Muscle layer of colon (tissue), 2 donors: ENCODE measurements around the gene MRGPRE.

Experiments used
- H3K27ac ChIP-seq: one replicate; pipeline ENCODE4 v1.7.0; 2013; ENCODE audit warnings: low read depth, mild to moderate bottlenecking, low read length, moderate library complexity
- H3K27me3 ChIP-seq, 2 donors: one replicate each; pipeline ENCODE4 v1.7.0; 2013; ENCODE audit warnings: low read length in 2 of 2, mild to moderate bottlenecking in 2 of 2; ENCODE audit not compliant: insufficient read depth in 2 of 2, control insufficient read depth in 1 of 2
- H3K36me3 ChIP-seq: one replicate; pipeline ENCODE4 v1.7.0; 2013; ENCODE audit warnings: mild to moderate bottlenecking, low read length; ENCODE audit not compliant: insufficient read depth
- H3K4me1 ChIP-seq: one replicate; pipeline ENCODE4 v1.7.0; 2013; ENCODE audit warnings: mild to moderate bottlenecking, low read length; ENCODE audit not compliant: insufficient read depth
- H3K4me3 ChIP-seq, 2 donors: one replicate each; pipeline ENCODE4 v1.7.0; 2013; ENCODE audit warnings: low read length in 2 of 2, low read depth in 1 of 2, mild to moderate bottlenecking in 1 of 2, moderate library complexity in 1 of 2
- H3K9ac ChIP-seq: one replicate; pipeline ENCODE4 v1.7.0; 2013; ENCODE audit warnings: low read length
- H3K9me3 ChIP-seq: one replicate; pipeline ENCODE4 v1.7.0; 2013; ENCODE audit warnings: mild to moderate bottlenecking, low read length
- donor health status: abdominal sarcoma.
- donor health status: Adenocarcinoma of cecum.

MRGPRE gene

GRCh38 chr11:3197878-3198528, 34.2 kb downstream of the MRGPRE start:
- Histone ChIP-seq H3K4me3 (no peak overlapping the region), H3K36me3 (no peaks in the 10 kb centered on the region), H3K27me3 (peaks cover 4 to 37% of the 10 kb centered on the region in 2 donors), H3K4me1 (no peaks in the 10 kb centered on the region), H3K27ac (no peak overlapping the region), H3K9ac (no peak overlapping the region), H3K9me3 (no peaks in the 10 kb centered on the region)

- H3K27ac ChIP-seq: no peak overlapping the region
- no peaks in the 10 kb centered on the region for H3K36me3 ChIP-seq
- H3K27me3 ChIP-seq: peaks cover 0 to 29% of the 10 kb centered on the region in 2 donors
- H3K9me3 ChIP-seq: no peaks in the 10 kb centered on the region
- H3K4me3 ChIP-seq: no peak overlapping the region
- no peak overlapping the region for H3K9ac ChIP-seq
- no peaks in the 10 kb centered on the region for H3K4me1 ChIP-seq
Measured at GRCh38 chr11:3197044-3197695, 35.0 kb downstream of the MRGPRE start.

- no peak overlapping the region for H3K9ac ChIP-seq
- H3K4me3 ChIP-seq: no peak overlapping the region
- no peak overlapping the region for H3K27ac ChIP-seq
- H3K36me3 ChIP-seq: no peaks in the 10 kb centered on the region
- peaks cover 0 to 21% of the 10 kb centered on the region in 2 donors for H3K27me3 ChIP-seq
- H3K4me1 ChIP-seq: no peaks in the 10 kb centered on the region
- H3K9me3 ChIP-seq: no peaks in the 10 kb centered on the region
Measured at GRCh38 chr11:3196161-3197043, 35.8 kb downstream of the MRGPRE start.

GRCh38 chr11:3195251-3196160, 36.7 kb downstream of the MRGPRE start:
- Histone ChIP-seq H3K9me3 (no peaks in the 10 kb centered on the region), H3K27ac (no peak overlapping the region)

GRCh38 chr11:3194016-3194816, 38.0 kb downstream of the MRGPRE start:
- Histone ChIP-seq H3K27me3 (peaks cover 0 to 10% of the 10 kb centered on the region in 2 donors), H3K4me3 (no peak overlapping the region), H3K27ac (no peak overlapping the region), H3K4me1 (no peaks in the 10 kb centered on the region), H3K9me3 (no peaks in the 10 kb centered on the region), H3K9ac (no peak overlapping the region), H3K36me3 (no peaks in the 10 kb centered on the region)

More at GRCh38 chr11:3195251-3196160, 36.7 kb downstream of the MRGPRE start:
- Histone ChIP-seq H3K4me3 (no peak overlapping the region), H3K27me3 (peaks cover 0 to 12% of the 10 kb centered on the region in 2 donors), H3K9ac (no peak overlapping the region), H3K36me3 (no peaks in the 10 kb centered on the region), H3K4me1 (no peaks in the 10 kb centered on the region)

- Histone ChIP-seq H3K27me3 (peaks cover 0 to 10% of the 10 kb centered on the region in 2 donors), H3K27ac (no peak overlapping the region), H3K4me3 (no peak overlapping the region), H3K9ac (no peak overlapping the region), H3K4me1 (no peaks in the 10 kb centered on the region), H3K9me3 (no peaks in the 10 kb centered on the region), H3K36me3 (no peaks in the 10 kb centered on the region)
Measured at GRCh38 chr11:3193373-3194015, 38.7 kb downstream of the MRGPRE start.

GRCh38 chr11:3192511-3193372, 39.5 kb downstream of the MRGPRE start:
- Histone ChIP-seq H3K4me3 (no peak overlapping the region), H3K27me3 (peaks cover 0 to 10% of the 10 kb centered on the region in 2 donors)

GRCh38 chr11:3191586-3192324, 40.5 kb downstream of the MRGPRE start:
- no peaks in the 10 kb centered on the region for H3K36me3 ChIP-seq
- no peaks in the 10 kb centered on the region for H3K9me3 ChIP-seq
- H3K4me3 ChIP-seq: no peak overlapping the region
- H3K27me3 ChIP-seq: peaks cover 0 to 6% of the 10 kb centered on the region in 2 donors
- H3K27ac ChIP-seq: no peak overlapping the region
- no peak overlapping the region for H3K9ac ChIP-seq
- H3K4me1 ChIP-seq: no peaks in the 10 kb centered on the region

More at GRCh38 chr11:3192511-3193372, 39.5 kb downstream of the MRGPRE start:
- Histone ChIP-seq H3K9ac (no peak overlapping the region), H3K4me1 (no peaks in the 10 kb centered on the region), H3K27ac (no peak overlapping the region), H3K9me3 (no peaks in the 10 kb centered on the region), H3K36me3 (no peaks in the 10 kb centered on the region)

GRCh38 chr11:3190600-3190999, 41.6 kb downstream of the MRGPRE start:
- no peak overlapping the region for H3K4me3 ChIP-seq

More at GRCh38 chr11:3190600-3190999, 41.6 kb downstream of the MRGPRE start:
- H3K9me3 ChIP-seq: no peaks in the 10 kb centered on the region
- no peaks in the 10 kb centered on the region for H3K36me3 ChIP-seq
- H3K27me3 ChIP-seq: no peaks in the 10 kb centered on the region
- H3K27ac ChIP-seq: no peak overlapping the region
- H3K9ac ChIP-seq: no peak overlapping the region
- H3K4me1 ChIP-seq: no peaks in the 10 kb centered on the region
